Large intestine (tissue), 1 donor: Measurements from ENCODE around the gene SIGLEC6. TPM values are rescaled to one million over a fixed set of nuclear protein-coding genes. Genes with fewer than 3 reads are reported as not detected.

Source experiments
- polyA plus RNA-seq: library from polyadenylated mRNA; unstranded; fragments of 120-200 nt; gene quantifications from one replicate; pipeline ENCODE4 v1.2.1, GENCODE V29; 2013

Gene SIGLEC6
- polyA plus RNA-seq, 1 donor: 0.09 TPM

Other genes with a start within 250 kb of the SIGLEC6 start
- gene IGLON5, start 220.0 kb downstream of the SIGLEC6 start, polyA plus RNA-seq: 3.1 TPM
- gene VSIG10L, start 189.5 kb downstream of the SIGLEC6 start, polyA plus RNA-seq: 2.2 TPM
- 145 TPM for gene ETFB, start 165.3 kb downstream of the SIGLEC6 start, polyA plus RNA-seq
- gene CLDND2, start 162.7 kb downstream of the SIGLEC6 start, polyA plus RNA-seq: 2.7 TPM
- gene NKG7, start 159.0 kb downstream of the SIGLEC6 start, polyA plus RNA-seq: 12.4 TPM
- not detected for gene LIM2, start 143.7 kb downstream of the SIGLEC6 start, polyA plus RNA-seq
- gene C19orf84, start 141.1 kb downstream of the SIGLEC6 start, polyA plus RNA-seq: 3.4 TPM
- 10.5 TPM for gene SIGLEC10, start 114.0 kb downstream of the SIGLEC6 start, polyA plus RNA-seq
- 0.54 TPM for gene SIGLEC8, start 73.2 kb downstream of the SIGLEC6 start, polyA plus RNA-seq
- 3.5 TPM for gene CEACAM18, start 53.1 kb downstream of the SIGLEC6 start, polyA plus RNA-seq
- gene SIGLEC12, start 29.9 kb downstream of the SIGLEC6 start, polyA plus RNA-seq: 5.1 TPM
- gene ZNF175, start 39.6 kb upstream of the SIGLEC6 start, polyA plus RNA-seq: 10.4 TPM
- 0.18 TPM for gene SIGLEC5, start 98.7 kb upstream of the SIGLEC6 start, polyA plus RNA-seq
- 1.4 TPM for gene SIGLEC14, start 115.2 kb upstream of the SIGLEC6 start, polyA plus RNA-seq
- 10.9 TPM for gene SPACA6, start 161.7 kb upstream of the SIGLEC6 start, polyA plus RNA-seq
- 2.3 TPM for gene HAS1, start 192.3 kb upstream of the SIGLEC6 start, polyA plus RNA-seq
- gene FPR1, start 220.2 kb upstream of the SIGLEC6 start, polyA plus RNA-seq: 0.66 TPM
- 0.16 TPM for gene FPR2, start 229.5 kb upstream of the SIGLEC6 start, polyA plus RNA-seq